Karpas-422 (cell line): Measurements from ENCODE around the gene KRT79. TPM values are rescaled to one million over a fixed set of nuclear protein-coding genes. Genes with fewer than 3 reads are reported as not detected.

ENCODE experiments used
- DNase-seq: peaks from one replicate; pipeline ENCODE4 v3.0.0-alpha.2; 2015
- H2AFZ ChIP-seq: fragments of 200-600 bp; sonication (generic); 2 replicates; pipeline ENCODE4 v1.6.1; 2014; ENCODE audit warnings: antibody characterized with exemption, low read length, mixed read lengths
- H3K27ac ChIP-seq: fragments of 200-600 bp; sonication (generic); 2 replicates; pipeline ENCODE4 v1.5.1; 2014; ENCODE audit warnings: mild to moderate bottlenecking, low read length, moderate library complexity
- H3K27me3 ChIP-seq: fragments of 200-600 bp; sonication (generic); 2 replicates; pipeline ENCODE4 v1.6.1; 2014; ENCODE audit warnings: low read length, mixed read lengths
- H3K36me3 ChIP-seq: fragments of 200-600 bp; sonication (generic); 2 replicates; pipeline ENCODE4 v1.6.1; 2014; ENCODE audit warnings: low read length, mixed read lengths; ENCODE audit not compliant: insufficient read depth
- H3K4me1 ChIP-seq: fragments of 200-600 bp; sonication (generic); 2 replicates; pipeline ENCODE4 v1.6.1; 2014; ENCODE audit warnings: mild to moderate bottlenecking, low read length, mixed read lengths
- H3K4me2 ChIP-seq: fragments of 200-600 bp; sonication (generic); 2 replicates; pipeline ENCODE4 v1.6.1; 2014; ENCODE audit warnings: low read length, low read depth, mild to moderate bottlenecking; ENCODE audit not compliant: poor library complexity, severe bottlenecking
- H3K4me3 ChIP-seq: fragments of 200-600 bp; sonication (generic); 2 replicates; pipeline ENCODE4 v1.5.1; 2014; ENCODE audit warnings: mild to moderate bottlenecking, antibody characterized with exemption, low read length, mixed read lengths
- H3K79me2 ChIP-seq: fragments of 200-600 bp; sonication (generic); 2 replicates; pipeline ENCODE4 v1.6.1; 2014; ENCODE audit warnings: mild to moderate bottlenecking, low read length, mixed read lengths
- H3K9ac ChIP-seq: fragments of 200-600 bp; sonication (generic); 2 replicates; pipeline ENCODE4 v1.6.0; 2014; ENCODE audit warnings: low read length
- H3K9me2 ChIP-seq: fragments of 200-600 bp; sonication (generic), shearing (Covaris generic); replicated peaks from 2 replicates; pipeline ENCODE4 v1.6.0; 2014; ENCODE audit warnings: mild to moderate bottlenecking, low read length, moderate library complexity; ENCODE audit not compliant: insufficient read depth
- H3K9me3 ChIP-seq: fragments of 300-700, 200-600 bp; sonication (generic); 2 replicates; pipeline ENCODE4 v1.6.1; 2014; ENCODE audit warnings: low read length, mixed read lengths
- H4K20me1 ChIP-seq: fragments of 200-600 bp; sonication (generic); 2 replicates; pipeline ENCODE4 v1.6.1; 2014; ENCODE audit warnings: mild to moderate bottlenecking, antibody characterized with exemption, low read length, low read depth; ENCODE audit not compliant: insufficient read depth
- total RNA-seq: library from RNA; depleted of rRNA; stranded (reverse); fragments of >200 nt; shearing (Covaris generic); gene quantifications from 2 replicates; pipeline ENCODE4 v1.2.3, GENCODE V29; 2014; ENCODE audit warnings: low replicate concordance

Gene KRT79
- total RNA-seq, 1 experiment from 2014 or later: not detected

DNA sequence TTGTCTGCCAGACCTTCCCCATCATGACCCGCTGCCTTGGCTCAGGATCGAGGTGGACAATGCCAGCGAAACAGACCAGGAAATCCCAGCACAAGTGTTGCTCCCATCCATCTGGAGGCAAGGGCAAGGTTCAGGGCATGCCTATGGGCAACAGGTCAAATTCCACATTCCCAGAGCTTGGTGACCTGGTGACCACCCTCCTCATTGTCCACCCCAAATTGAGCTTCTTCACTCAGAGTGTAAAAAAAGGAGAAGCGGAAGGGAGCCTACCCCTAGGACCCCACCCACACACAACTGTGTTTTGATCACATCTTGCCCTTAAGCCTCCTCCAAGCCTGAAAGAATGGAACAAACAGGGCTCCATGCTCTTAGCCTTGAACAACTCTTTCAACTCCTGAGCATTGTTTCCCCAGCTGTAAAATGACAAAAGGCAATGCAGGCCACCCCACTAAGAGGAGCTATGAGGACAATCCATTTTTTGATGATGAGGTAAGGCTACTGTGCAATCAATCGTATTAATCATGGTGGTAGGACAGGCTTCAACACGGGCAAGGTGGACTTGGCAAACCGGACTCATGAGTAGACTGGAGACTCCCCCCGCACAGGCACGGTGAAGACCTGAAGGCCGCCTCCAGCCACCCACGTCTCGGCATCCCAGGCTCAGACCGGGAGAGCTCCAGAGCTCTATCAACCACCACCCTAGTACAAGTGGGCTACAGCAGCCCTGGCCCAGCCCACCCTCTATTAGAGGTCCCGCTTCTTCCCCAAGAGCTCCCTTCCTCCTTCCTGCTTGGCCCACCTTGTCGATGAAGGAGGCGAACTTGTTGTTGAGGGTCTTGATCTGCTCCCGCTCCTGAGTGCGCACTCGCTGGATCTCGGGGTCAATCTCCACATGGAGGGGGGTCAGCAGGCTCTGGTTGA is 866 bp downstream of the KRT79 start:
- H3K9ac ChIP-seq: no peak overlapping the region
- no peaks in the 10 kb centered on the region for H3K9me3 ChIP-seq
- H2AFZ ChIP-seq: no peak overlapping the region
- no peaks in the 10 kb centered on the region for H3K9me2 ChIP-seq
- no peak for DNase-seq
- H3K27me3 ChIP-seq: no peaks in the 10 kb centered on the region
- no peaks in the 10 kb centered on the region for H3K4me1 ChIP-seq
- H3K4me2 ChIP-seq: no peak overlapping the region
- no peaks in the 10 kb centered on the region for H3K36me3 ChIP-seq
- no peak overlapping the region for H3K4me3 ChIP-seq
- no peaks in the 10 kb centered on the region for H3K79me2 ChIP-seq
- no peak overlapping the region for H3K27ac ChIP-seq
- H4K20me1 ChIP-seq: no peaks in the 10 kb centered on the region; the same call in 1 of the 2 replicates

DNA sequence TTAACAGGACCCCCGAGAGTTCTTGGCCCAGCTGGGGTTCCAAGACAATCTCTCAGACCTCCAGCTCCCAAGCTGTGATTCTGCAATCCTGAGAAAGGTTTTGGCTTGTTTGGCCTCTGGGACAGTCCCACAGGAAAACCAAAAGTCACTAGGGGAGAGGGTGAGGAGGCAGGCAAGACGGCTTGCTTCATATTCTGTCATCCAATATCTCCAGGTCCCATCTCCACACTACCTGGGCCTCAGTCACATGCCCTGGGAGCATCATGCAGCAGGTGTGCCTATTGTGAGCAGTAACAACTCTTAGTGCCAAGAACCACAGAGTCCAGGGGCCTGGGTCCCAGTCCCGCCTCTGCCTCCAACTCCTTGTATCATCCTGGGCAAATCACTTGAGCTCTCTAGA is 1.7 kb downstream of the KRT79 start:
- no peak for DNase-seq
- H3K9ac ChIP-seq: no peak overlapping the region
- H4K20me1 ChIP-seq: no peaks in the 10 kb centered on the region; the same call in 1 of the 2 replicates
- no peaks in the 10 kb centered on the region for H3K4me1 ChIP-seq
- no peak overlapping the region for H3K27ac ChIP-seq
- no peaks in the 10 kb centered on the region for H3K27me3 ChIP-seq
- H3K4me3 ChIP-seq: no peak overlapping the region
- H3K9me2 ChIP-seq: no peaks in the 10 kb centered on the region
- H3K79me2 ChIP-seq: no peaks in the 10 kb centered on the region
- H2AFZ ChIP-seq: no peak overlapping the region
- H3K4me2 ChIP-seq: no peak overlapping the region
- no peaks in the 10 kb centered on the region for H3K9me3 ChIP-seq
- no peaks in the 10 kb centered on the region for H3K36me3 ChIP-seq

DNA sequence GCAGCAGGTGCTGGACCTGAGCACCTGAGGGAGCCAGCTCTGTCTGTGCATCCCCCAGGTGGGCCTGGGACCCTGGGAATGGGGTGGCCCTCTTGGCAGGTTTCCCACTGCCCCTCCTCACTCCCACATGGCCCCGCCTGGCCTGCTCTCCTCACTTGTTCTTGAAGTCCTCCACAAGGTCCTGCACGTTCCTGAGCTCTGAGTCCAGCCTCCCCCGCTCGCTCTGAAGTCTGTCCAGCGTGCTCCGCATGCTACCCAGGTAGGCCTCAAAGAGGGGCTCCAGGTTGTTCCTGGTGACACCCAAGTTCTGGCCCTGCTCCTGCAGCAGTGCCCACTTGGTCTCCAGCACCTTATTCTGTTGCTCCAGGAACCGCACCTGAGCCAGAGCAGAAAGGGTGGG is 2.9 kb downstream of the KRT79 start:
- Histone ChIP-seq H3K36me3 (no peaks in the 10 kb centered on the region), H3K9ac (no peak overlapping the region), H2AFZ (no peak overlapping the region), H3K9me3 (no peaks in the 10 kb centered on the region), H3K79me2 (no peaks in the 10 kb centered on the region), H3K27me3 (no peaks in the 10 kb centered on the region), H3K4me2 (no peak overlapping the region), H4K20me1 (no peaks in the 10 kb centered on the region; the same call in 1 of the 2 replicates), H3K4me3 (no peak overlapping the region), H3K27ac (no peak overlapping the region), H3K9me2 (no peaks in the 10 kb centered on the region), H3K4me1 (no peaks in the 10 kb centered on the region)
- no peak for DNase-seq

DNA sequence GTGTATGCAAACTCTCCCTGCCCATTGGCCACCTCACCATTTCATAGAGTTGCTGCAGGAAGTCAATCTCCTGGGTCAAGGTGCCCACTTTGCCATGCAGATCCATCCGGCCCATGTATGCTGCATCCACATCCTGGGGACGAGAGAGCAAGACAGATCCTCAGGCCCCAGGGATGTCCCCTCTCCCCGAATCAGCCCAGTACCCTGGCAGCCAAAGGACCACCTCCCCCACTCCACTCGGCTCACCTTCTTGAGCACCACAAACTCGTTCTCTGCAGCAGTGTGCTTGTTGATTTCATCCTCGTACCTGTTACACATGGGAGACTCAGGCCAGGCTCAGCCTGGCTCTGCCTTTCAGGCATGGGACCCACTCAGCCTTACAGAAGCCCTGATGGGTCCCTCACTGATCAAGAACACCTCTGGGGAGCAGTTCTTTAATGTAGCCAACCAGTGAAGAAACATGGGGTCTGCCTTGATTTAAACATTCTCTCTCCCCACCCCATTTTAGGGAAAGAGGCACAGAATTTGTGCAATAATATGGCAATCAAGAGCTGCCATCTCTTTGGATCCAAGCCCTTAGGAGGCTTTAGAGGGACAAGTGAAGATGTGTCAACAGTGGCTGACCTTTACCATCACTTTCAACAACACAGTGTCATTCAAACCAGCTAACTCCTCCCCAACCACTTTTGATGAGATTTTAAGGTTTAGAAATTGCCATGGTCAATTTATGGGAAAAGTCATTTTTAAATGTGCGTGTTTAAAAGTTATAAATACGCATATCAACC is 3.9 kb downstream of the KRT79 start:
- Histone ChIP-seq H3K27me3 (no peaks in the 10 kb centered on the region), H3K4me2 (no peak overlapping the region), H3K9ac (no peak overlapping the region), H3K27ac (no peak overlapping the region), H3K79me2 (no peaks in the 10 kb centered on the region), H3K36me3 (no peaks in the 10 kb centered on the region), H3K4me1 (no peaks in the 10 kb centered on the region), H3K9me3 (no peaks in the 10 kb centered on the region), H3K9me2 (no peaks in the 10 kb centered on the region), H3K4me3 (no peak overlapping the region), H2AFZ (no peak overlapping the region), H4K20me1 (no peaks in the 10 kb centered on the region)
- DNase-seq: no peak

DNA sequence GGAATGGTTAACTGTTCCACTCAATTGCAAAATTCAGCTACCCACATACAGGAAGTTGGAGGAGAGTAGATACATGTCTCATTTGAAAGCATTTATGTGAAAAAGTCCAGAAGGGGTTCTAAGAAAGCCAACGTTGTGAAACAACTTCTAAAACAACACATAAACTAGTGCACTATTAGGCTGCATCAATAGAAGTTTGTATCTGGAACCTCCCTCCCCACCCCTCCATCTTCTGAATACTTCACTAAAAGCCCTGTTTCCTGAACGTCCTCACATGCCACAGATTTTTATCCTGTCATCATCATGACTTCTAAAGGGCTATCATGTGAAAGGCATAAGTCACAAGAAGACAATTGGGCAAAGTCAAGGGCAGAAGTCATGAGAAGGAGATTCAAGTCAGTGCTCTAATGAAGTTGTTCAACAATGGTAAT is 5.5 kb downstream of the KRT79 start:
- H3K27me3 ChIP-seq: no peaks in the 10 kb centered on the region
- H3K79me2 ChIP-seq: no peaks in the 10 kb centered on the region
- DNase-seq: no peak
- H3K27ac ChIP-seq: no peak overlapping the region
- H3K4me2 ChIP-seq: no peak overlapping the region
- no peaks in the 10 kb centered on the region for H4K20me1 ChIP-seq
- H3K4me3 ChIP-seq: no peak overlapping the region
- H3K9me3 ChIP-seq: no peaks in the 10 kb centered on the region
- H3K9ac ChIP-seq: no peak overlapping the region
- no peaks in the 10 kb centered on the region for H3K36me3 ChIP-seq
- no peaks in the 10 kb centered on the region for H3K9me2 ChIP-seq
- H2AFZ ChIP-seq: no peak overlapping the region
- no peaks in the 10 kb centered on the region for H3K4me1 ChIP-seq

DNA sequence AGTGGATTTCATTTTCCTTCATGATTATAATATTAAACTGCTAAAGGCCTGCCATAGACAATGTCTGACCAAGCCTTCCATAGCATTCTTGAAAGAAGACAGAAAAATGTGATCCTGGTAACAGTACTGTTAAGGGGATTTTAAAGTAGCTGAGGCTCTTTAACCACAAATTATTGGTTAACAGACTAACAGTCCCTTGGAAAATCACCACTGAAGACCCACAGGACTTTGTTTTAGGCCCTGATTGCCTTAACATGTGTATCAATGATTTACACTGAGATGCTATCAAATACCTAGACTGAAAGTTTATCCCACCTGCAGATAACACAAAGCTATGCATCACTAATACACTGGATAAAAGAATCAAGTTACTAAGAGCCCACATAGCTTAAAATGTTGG is 6.0 kb downstream of the KRT79 start:
- Histone ChIP-seq H3K4me2 (no peak overlapping the region), H3K9me3 (no peaks in the 10 kb centered on the region), H3K9me2 (no peaks in the 10 kb centered on the region), H3K4me1 (no peaks in the 10 kb centered on the region), H3K36me3 (no peaks in the 10 kb centered on the region), H4K20me1 (no peaks in the 10 kb centered on the region), H3K4me3 (no peak overlapping the region), H3K79me2 (no peaks in the 10 kb centered on the region), H3K27ac (no peak overlapping the region), H3K9ac (no peak overlapping the region), H3K27me3 (no peaks in the 10 kb centered on the region), H2AFZ (no peak overlapping the region)
- no peak for DNase-seq

DNA sequence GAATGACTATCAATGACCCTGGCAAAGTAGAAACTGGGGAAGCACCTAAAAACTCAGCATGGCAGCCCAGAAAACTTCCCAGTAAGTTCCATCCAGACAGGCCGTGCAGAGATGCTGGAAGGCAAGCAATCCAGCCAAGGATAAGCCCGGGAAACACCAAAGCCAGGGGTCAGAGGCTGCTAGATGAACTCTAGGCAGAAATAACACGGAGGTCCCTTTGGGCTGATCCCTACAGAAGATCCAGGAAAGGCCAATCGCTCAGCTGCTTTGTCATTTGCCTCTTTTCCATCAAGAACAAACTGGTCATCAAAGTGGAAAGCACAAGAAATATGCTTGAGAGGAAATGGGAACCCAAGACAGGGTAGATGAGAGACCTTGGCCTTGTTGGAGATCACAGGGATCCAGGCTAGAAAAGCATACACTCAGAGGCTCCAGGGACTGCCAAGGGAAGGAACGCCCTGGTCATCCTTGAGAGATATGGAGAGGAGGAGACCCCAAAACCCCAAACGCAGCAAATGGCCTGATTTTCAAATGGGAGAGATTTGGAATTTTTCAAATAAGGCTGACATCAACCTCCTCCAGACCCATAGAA is 6.5 kb downstream of the KRT79 start:
- no peak overlapping the region for H3K4me3 ChIP-seq

More for the DNA sequence above, 6.5 kb downstream of the KRT79 start:
- Histone ChIP-seq H3K36me3 (no peaks in the 10 kb centered on the region), H3K4me2 (no peak overlapping the region), H4K20me1 (no peaks in the 10 kb centered on the region), H3K79me2 (no peaks in the 10 kb centered on the region), H3K4me1 (no peaks in the 10 kb centered on the region), H3K9ac (no peak overlapping the region), H3K27me3 (no peaks in the 10 kb centered on the region), H3K9me2 (no peaks in the 10 kb centered on the region), H3K9me3 (no peaks in the 10 kb centered on the region), H3K27ac (no peak overlapping the region), H2AFZ (no peak overlapping the region)
- no peak for DNase-seq
